Measurements from ENCODE around the gene ZNF799.

ZNF799 gene

GRCh38 chr19:12350890-12351197 lies 50.2 kb downstream of the ZNF799 start:
- 0 out of 2 replicates have a peak overlapping the region, but pooled peaks have one; percentile 16 for H3K4me3 ChIP-seq (ENCODE audit: low read length)
- H3K9ac ChIP-seq (ENCODE audit: low read depth, low read length) = no peak overlapping the region
- WGBS = 96% methylated on average over 5 of the region's 5 CpGs
- H3K9me3 ChIP-seq (ENCODE audit: insufficient read depth, low read depth, low read length) = peaks cover 84% of the 10 kb centered on the region
- H3K27me3 ChIP-seq (ENCODE audit: insufficient read depth, low read length) = no peaks in the 10 kb centered on the region
- no peak overlapping the region for H3K27ac ChIP-seq (ENCODE audit: low read depth, low read length)
- peaks cover 25% of the 10 kb centered on the region for H3K36me3 ChIP-seq (ENCODE audit: insufficient read depth, low read length)
- no peaks in the 10 kb centered on the region for H3K4me1 ChIP-seq (ENCODE audit: insufficient read depth, low read length)

DNA sequence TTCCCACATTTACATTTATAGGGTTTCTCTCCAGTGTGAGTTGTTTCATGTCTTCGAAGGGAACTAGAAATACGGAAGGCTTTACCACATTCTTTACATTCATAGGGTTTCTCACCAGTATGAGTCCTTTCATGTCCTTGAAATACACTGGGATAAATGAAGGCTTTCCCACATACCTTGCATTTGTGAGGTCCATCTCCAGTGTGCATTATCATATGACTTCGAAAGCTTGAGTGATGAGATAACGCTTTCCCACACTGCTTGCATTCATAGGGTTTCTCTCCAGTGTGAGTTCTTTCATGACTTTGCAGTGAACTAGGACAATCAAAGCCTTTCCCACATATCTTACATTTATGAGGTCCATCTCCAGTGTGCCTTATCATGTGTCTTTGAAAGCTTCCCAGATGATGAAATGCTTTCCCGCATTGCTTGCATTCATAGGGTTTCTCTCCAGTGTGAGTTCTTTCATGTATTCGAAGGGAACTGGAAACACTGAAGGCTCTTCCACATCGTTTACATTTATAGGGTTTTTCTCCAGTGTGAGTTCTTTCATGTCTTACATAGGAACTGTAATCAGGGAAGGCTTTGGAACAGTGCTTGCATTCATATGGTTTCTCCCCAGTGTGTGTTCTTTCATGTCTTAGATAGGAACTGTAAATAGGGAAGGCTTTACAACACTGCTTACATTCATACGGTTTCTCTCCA lies 50.7 kb downstream of the ZNF799 start:
- H3K36me3 ChIP-seq (ENCODE audit: insufficient read depth, low read length) = peaks cover 25% of the 10 kb centered on the region
- H3K4me3 ChIP-seq (ENCODE audit: low read length) = no peak overlapping the region
- no peaks in the 10 kb centered on the region for H3K4me1 ChIP-seq (ENCODE audit: insufficient read depth, low read length)
- no peaks in the 10 kb centered on the region for H3K27me3 ChIP-seq (ENCODE audit: insufficient read depth, low read length)
- WGBS = 96% methylated on average over 8 of the region's 8 CpGs
- no peak overlapping the region for H3K27ac ChIP-seq (ENCODE audit: low read depth, low read length)
- peaks cover 86% of the 10 kb centered on the region for H3K9me3 ChIP-seq (ENCODE audit: insufficient read depth, low read depth, low read length)
- H3K9ac ChIP-seq (ENCODE audit: low read depth, low read length) = no peak overlapping the region

GRCh38 chr19:12346896-12347295 lies 54.2 kb downstream of the ZNF799 start:
- peaks cover 77% of the 10 kb centered on the region for H3K9me3 ChIP-seq (ENCODE audit: insufficient read depth, low read depth, low read length)
- no peak overlapping the region for H3K4me3 ChIP-seq (ENCODE audit: low read length)
- no peaks in the 10 kb centered on the region for H3K4me1 ChIP-seq (ENCODE audit: insufficient read depth, low read length)
- no peak overlapping the region for H3K27ac ChIP-seq (ENCODE audit: low read depth, low read length)
- H3K9ac ChIP-seq (ENCODE audit: low read depth, low read length) = no peak overlapping the region
- H3K27me3 ChIP-seq (ENCODE audit: insufficient read depth, low read length) = no peaks in the 10 kb centered on the region
- WGBS = 88% methylated on average over 2 of the region's 2 CpGs
- peaks cover 25% of the 10 kb centered on the region for H3K36me3 ChIP-seq (ENCODE audit: insufficient read depth, low read length)

DNA sequence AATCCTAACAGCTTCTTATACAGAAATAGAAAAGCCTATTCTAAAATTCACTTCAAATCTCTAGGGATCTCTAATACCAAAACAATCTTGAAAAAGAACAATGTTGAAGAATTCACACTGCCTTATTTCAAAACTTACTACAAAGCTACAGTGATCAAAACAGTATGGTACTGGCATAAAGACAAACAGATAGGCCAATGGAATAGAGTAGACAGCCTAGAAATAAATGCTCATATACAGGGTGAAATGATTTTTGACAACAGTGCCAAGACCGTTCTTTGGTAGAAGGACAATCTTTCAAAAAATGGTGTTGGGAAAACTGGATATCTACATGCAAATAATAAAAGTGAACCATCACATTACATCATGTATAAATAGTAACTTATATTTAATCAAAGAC lies 55.9 kb downstream of the ZNF799 start:
- Histone ChIP-seq H3K9me3 (ENCODE audit: insufficient read depth, low read depth, low read length) (peaks cover 60% of the 10 kb centered on the region), H3K4me3 (ENCODE audit: low read length) (no peak overlapping the region), H3K4me1 (ENCODE audit: insufficient read depth, low read length) (no peaks in the 10 kb centered on the region), H3K36me3 (ENCODE audit: insufficient read depth, low read length) (peaks cover 8% of the 10 kb centered on the region), H3K9ac (ENCODE audit: low read depth, low read length) (no peak overlapping the region), H3K27ac (ENCODE audit: low read depth, low read length) (no peak overlapping the region), H3K27me3 (ENCODE audit: insufficient read depth, low read length) (no peaks in the 10 kb centered on the region)
- WGBS = 100% methylated on average over 1 of the region's 1 CpG

All from HUES64 (cell line).